ENCODE data around the gene IGLL5. TPM values are rescaled to one million over a fixed set of nuclear protein-coding genes. Genes with fewer than 3 reads are reported as not detected.

IGLL5 gene
- total RNA-seq, 1 experiment from 2014 or later: not detected

- CTCF ChIA-PET: no interaction called here
- BruUV-seq (replicated peaks): no TSS peak
- DNase-seq: no peak
- Mint-ChIP-seq H3K27me3 (ENCODE audit: unreplicated experiment) (peaks cover 62% of the 10 kb centered on the region), H3K27ac (ENCODE audit: unreplicated experiment) (no peak overlapping the region), H3K9me3 (ENCODE audit: low read depth, unreplicated experiment) (no peaks in the 10 kb centered on the region), H3K4me3 (ENCODE audit: low read depth, unreplicated experiment) (no peak overlapping the region), H3K36me3 (ENCODE audit: insufficient read depth, unreplicated experiment) (peaks cover 5% of the 10 kb centered on the region), H3K4me1 (ENCODE audit: low read depth, unreplicated experiment) (peaks cover 6% of the 10 kb centered on the region)
- intact Hi-C loops (cut with micrococcal nuclease; ENCODE audit: unreplicated experiment): no loop called here
- TF ChIP-seq, protein P1, sequence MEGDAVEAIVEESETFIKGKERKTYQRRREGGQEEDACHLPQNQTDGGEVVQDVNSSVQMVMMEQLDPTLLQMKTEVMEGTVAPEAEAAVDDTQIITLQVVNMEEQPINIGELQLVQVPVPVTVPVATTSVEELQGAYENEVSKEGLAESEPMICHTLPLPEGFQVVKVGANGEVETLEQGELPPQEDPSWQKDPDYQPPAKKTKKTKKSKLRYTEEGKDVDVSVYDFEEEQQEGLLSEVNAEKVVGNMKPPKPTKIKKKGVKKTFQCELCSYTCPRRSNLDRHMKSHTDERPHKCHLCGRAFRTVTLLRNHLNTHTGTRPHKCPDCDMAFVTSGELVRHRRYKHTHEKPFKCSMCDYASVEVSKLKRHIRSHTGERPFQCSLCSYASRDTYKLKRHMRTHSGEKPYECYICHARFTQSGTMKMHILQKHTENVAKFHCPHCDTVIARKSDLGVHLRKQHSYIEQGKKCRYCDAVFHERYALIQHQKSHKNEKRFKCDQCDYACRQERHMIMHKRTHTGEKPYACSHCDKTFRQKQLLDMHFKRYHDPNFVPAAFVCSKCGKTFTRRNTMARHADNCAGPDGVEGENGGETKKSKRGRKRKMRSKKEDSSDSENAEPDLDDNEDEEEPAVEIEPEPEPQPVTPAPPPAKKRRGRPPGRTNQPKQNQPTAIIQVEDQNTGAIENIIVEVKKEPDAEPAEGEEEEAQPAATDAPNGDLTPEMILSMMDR (IDR thresholded peaks at IDR 0.05; ENCODE audit: unreplicated experiment): no peak
These were observed 42.0 kb downstream of the IGLL5 start for GRCh38 chr22:22929381-22930221.

- DNase-seq: no peak
- no peak overlapping the region for H3K27ac Mint-ChIP-seq (ENCODE audit: unreplicated experiment)
- H3K4me1 Mint-ChIP-seq (ENCODE audit: low read depth, unreplicated experiment): peaks cover 6% of the 10 kb centered on the region
- CTCF ChIA-PET: no interaction called here
- no TSS peak for BruUV-seq (replicated peaks)
- no peak overlapping the region for H3K4me3 Mint-ChIP-seq (ENCODE audit: low read depth, unreplicated experiment)
- no peaks in the 10 kb centered on the region for H3K9me3 Mint-ChIP-seq (ENCODE audit: low read depth, unreplicated experiment)
- TF ChIP-seq, protein P1 (IDR thresholded peaks at IDR 0.05; ENCODE audit: unreplicated experiment): no peak
- H3K36me3 Mint-ChIP-seq (ENCODE audit: insufficient read depth, unreplicated experiment): peaks cover 6% of the 10 kb centered on the region
- intact Hi-C loops (cut with micrococcal nuclease; ENCODE audit: unreplicated experiment): no loop called here
- H3K27me3 Mint-ChIP-seq (ENCODE audit: unreplicated experiment): peaks cover 62% of the 10 kb centered on the region
These were observed 42.5 kb downstream of the IGLL5 start for GRCh38 chr22:22930222-22930497.

DNA sequence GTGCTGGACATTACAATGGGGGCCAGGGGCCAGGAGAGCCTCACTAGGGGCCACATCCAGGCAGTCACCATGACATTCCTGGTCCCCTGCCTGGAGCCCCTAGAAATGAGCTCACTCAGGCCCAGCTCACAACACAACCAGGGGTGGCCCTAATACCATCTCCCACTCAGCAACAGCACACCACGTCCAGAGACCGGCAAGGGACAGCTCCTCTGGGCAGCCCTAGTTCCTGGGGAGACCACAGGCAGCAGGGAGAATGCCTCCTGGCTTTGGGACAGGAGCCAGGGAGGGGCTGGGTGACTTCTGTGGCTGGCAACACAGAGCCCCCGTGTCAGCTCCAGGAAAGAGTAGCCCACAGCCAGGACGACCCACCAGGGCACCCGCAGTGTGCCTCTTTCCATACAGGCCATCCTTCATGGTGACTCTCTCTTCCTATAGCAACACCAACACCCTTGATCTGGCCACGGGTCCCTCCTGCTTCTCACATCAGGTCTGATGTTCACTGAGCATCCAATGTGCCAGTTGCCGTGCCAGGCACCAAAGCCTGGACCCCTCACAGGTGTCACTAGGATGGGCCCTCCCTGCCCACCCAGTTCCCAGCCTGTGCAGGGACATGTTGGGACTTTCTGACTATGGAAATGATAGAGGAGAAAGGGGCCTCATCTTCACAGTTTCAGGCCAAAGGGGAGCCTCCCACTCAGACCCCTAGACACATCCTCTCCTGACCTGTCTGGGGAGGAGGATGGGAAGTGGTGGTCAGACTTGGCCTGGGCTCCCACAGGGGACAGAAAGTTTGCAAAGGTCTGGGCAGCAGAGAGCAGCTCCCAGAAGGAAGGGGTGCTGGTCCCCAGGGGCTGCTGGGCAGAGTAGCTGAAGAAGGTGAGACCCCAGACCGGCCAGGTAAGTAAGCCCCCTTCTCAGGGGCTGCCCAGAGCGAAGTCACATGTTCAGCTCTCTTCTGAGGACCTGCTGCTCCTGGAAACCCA, 43.2 kb downstream of the IGLL5 start:
- intact Hi-C loops (cut with micrococcal nuclease; ENCODE audit: unreplicated experiment): no loop called here
- no peak for DNase-seq
- CTCF ChIA-PET: interaction anchor here (1.0 kb wide), 1 partner anchor 161 kb away, joined by 5 read pairs; no protein-coding TSS in a partner anchor
- peaks cover 6% of the 10 kb centered on the region for H3K4me1 Mint-ChIP-seq (ENCODE audit: low read depth, unreplicated experiment)
- no peak overlapping the region for H3K27ac Mint-ChIP-seq (ENCODE audit: unreplicated experiment)
- BruUV-seq (replicated peaks): no TSS peak
- TF ChIP-seq, protein P1 (IDR thresholded peaks at IDR 0.05; ENCODE audit: unreplicated experiment): no peak
- H3K36me3 Mint-ChIP-seq (ENCODE audit: insufficient read depth, unreplicated experiment): peaks cover 6% of the 10 kb centered on the region
- H3K9me3 Mint-ChIP-seq (ENCODE audit: low read depth, unreplicated experiment): no peaks in the 10 kb centered on the region
- peaks cover 60% of the 10 kb centered on the region for H3K27me3 Mint-ChIP-seq (ENCODE audit: unreplicated experiment)
- H3K4me3 Mint-ChIP-seq (ENCODE audit: low read depth, unreplicated experiment): no peak overlapping the region

DNA sequence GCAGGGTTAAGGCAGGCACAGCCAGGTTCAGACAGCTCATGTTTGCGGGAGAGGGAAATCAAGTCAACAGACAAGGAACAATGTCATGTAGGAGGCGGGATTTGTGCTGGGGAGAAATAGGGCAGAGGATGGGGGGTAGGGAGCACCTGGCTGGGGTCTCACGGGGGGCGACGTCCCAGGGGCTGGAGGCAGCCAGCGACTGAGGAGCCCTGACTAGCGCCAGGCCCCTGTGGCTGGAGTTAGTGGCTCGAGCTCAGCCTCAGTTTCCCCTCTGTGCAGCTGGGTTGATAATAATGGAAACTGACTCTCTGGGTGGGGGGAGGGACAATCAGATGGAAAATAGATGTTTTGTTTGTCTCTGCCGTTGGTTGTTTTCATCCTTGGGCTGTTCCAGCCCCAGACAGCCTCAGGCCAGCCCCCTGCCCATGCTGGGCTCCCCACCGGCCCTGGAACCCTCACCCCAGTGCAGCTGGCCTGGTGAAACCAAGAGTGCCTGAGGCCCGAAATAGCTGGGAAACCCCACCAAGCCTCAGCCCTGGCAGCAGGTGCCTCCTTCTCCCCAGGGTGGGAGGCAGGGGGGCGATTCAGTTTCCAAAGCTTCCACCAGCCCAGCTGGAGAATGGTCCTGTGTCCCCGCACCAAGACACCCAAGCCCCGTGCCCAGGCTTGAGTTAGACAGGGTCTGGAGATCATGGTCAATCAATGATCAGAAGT, 44.1 kb downstream of the IGLL5 start:
- H3K9me3 Mint-ChIP-seq (ENCODE audit: low read depth, unreplicated experiment): no peaks in the 10 kb centered on the region
- H3K27me3 Mint-ChIP-seq (ENCODE audit: unreplicated experiment): peaks cover 60% of the 10 kb centered on the region
- TF ChIP-seq, protein P1 (IDR thresholded peaks at IDR 0.05; ENCODE audit: unreplicated experiment): no peak
- no peak overlapping the region for H3K4me3 Mint-ChIP-seq (ENCODE audit: low read depth, unreplicated experiment)
- H3K27ac Mint-ChIP-seq (ENCODE audit: unreplicated experiment): no peak overlapping the region
- CTCF ChIA-PET: interaction anchor here (1.0 kb wide), 1 partner anchor 161 kb away, joined by 5 read pairs; no protein-coding TSS in a partner anchor
- no peak for DNase-seq
- BruUV-seq (replicated peaks): no TSS peak
- H3K36me3 Mint-ChIP-seq (ENCODE audit: insufficient read depth, unreplicated experiment): peaks cover 6% of the 10 kb centered on the region
- intact Hi-C loops (cut with micrococcal nuclease; ENCODE audit: unreplicated experiment): no loop called here
- peaks cover 6% of the 10 kb centered on the region for H3K4me1 Mint-ChIP-seq (ENCODE audit: low read depth, unreplicated experiment)
